OCI-LY1 (cell line): ENCODE data around the gene NAGK.

Experiments
- CTCF ChIP-seq: fragments of 200-600 bp; sonication (generic), shearing (Covaris generic); IDR thresholded peaks from 2 replicates; pipeline ENCODE4 v1.5.1; 2017; ENCODE audit warnings: mild to moderate bottlenecking, antibody characterized with exemption, low read length, moderate library complexity, mixed read lengths
- EZH2 ChIP-seq: fragments of 200-600 bp; sonication (generic), shearing (Covaris generic); IDR thresholded peaks from 2 replicates; pipeline ENCODE4 v1.8.0; 2017; ENCODE audit warnings: borderline replicate concordance, mixed run types, mild to moderate bottlenecking, antibody characterized with exemption, low read length, moderate library complexity, mixed read lengths

- TF ChIP-seq CTCF (no peak), EZH2 (no peak)
Measured at GRCh38 chr2:71101656-71102055, 33.2 kb downstream of the NAGK start.
